ENCODE data around the gene RXRA. TPM values are rescaled to one million over a fixed set of nuclear protein-coding genes. Genes with fewer than 3 reads are reported as not detected.
"Not testable (repeated sequence)": the region's sequence is repeated elsewhere in the genome, so short reads cannot be mapped to it uniquely, and the experiment has no call there.

RXRA gene
- total RNA-seq, 1 donor from 2014 or later = 163 TPM

GRCh38 chr9:134306636-134307600 is 19.3 kb upstream of the RXRA start:
- peak; percentile 20 for ATAC-seq
- peak; percentile 42 for DNase-seq (ENCODE audit: low spot score)

GRCh38 chr9:134307674-134308638 is 18.3 kb upstream of the RXRA start:
- ATAC-seq (peak; percentile 86), DNase-seq (ENCODE audit: low spot score) (peak; percentile 43)

- ATAC-seq = not testable (repeated sequence)
Measured at GRCh38 chr9:134308639-134309220, 17.5 kb upstream of the RXRA start.

DNA sequence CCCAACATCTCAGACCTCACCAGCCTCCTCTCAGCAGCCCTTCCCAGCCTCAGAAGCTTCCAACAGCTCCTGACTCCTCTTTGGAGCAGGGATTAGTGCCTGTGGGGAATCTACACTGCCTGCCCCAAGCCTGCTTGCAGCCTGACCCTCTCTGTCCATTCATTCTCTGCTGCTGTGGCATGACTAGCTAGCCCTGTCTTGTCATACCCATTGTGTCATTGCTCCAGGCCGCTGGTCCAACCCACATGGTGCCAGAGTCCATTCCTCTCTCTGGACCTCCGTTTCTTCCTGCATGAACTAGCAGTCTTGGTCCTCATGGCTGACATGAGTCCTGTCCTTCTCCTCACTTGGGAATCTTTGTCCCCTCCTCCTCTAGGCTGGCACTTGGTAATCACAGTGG is 12.8 kb upstream of the RXRA start:
- DNase-seq (ENCODE audit: low spot score) (peak; percentile 46), ATAC-seq (peak; percentile 64)

More at GRCh38 chr9:134308639-134309220, 17.5 kb upstream of the RXRA start:
- DNase-seq (ENCODE audit: low spot score) = peak; percentile 41

DNA sequence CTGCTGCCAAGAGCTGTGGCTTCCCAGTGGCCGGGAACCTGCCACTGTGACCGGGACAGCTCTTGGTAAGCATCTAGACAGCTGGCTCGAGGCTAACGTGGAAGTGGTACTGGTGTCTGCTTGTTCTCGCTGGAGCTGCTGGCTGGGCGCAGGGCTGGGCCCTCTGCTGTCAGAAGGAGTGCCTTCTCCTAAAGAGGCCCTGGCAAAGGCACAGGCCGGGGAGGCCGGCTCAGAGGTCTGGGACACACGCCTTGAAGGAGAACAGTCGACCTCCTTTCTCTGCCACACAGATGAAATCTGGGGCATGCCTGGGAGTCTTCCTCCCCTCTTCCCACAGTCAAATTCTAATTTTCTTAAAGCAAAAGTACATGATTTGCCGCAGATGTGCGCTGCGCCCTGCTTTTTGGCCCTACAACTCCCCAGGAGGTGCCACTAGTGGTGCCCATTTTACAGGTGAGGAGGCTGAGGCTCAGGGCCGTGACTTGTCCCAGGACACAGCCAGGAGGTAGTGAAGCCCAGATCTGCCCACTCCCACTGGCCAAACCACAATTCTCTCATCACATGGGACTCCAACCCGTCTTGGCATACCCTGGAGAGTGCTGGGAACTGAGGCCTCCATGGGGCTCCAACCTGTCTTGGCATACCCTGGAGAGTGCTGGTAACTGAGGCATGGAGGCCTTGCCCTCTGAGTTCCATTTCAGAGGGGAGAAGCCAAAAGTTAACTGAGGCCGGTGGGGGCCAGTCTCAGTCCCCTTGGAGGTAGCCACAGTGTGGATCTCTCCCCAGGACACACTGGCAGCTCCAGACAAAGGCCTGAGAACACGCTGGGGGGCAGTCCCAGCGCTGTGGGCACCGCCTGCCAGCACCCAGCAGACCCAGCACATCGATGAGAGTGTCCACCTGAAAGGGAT is 12.0 kb upstream of the RXRA start:
- DNase-seq (ENCODE audit: low spot score) = peak; percentile 41
- ATAC-seq = no peak

- DNase-seq (ENCODE audit: low spot score) (peak; percentile 44), ATAC-seq (no peak)
Measured at GRCh38 chr9:134314950-134315715, 11.1 kb upstream of the RXRA start.

GRCh38 chr9:134315716-134316448 is 10.4 kb upstream of the RXRA start:
- peak; percentile 49 for ATAC-seq
- peak; percentile 55 for DNase-seq (ENCODE audit: low spot score)

- no peak for ATAC-seq
- peak; percentile 59 for DNase-seq (ENCODE audit: low spot score)
Measured at GRCh38 chr9:134316449-134317160, 9.7 kb upstream of the RXRA start.

DNA sequence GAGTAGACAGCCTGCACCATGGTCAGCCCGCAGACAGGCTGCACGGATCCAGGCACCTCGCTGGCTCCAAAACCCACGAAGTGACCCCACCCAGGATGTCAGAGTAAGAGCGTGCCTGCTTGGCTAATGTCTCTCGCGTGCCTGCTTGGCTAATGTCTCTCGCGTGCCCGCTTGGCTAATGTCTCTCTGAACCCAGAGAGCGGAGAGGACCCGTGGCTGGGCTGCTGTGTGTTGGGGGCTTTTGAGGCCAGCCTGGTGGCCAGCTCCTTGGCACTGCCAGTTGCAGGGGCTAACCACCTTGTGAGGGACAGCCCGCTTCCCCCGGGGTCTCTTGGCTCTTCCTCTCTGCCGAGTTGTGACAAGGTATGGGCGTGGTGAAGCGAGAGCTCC is 8.9 kb upstream of the RXRA start:
- no peak for ATAC-seq

DNA sequence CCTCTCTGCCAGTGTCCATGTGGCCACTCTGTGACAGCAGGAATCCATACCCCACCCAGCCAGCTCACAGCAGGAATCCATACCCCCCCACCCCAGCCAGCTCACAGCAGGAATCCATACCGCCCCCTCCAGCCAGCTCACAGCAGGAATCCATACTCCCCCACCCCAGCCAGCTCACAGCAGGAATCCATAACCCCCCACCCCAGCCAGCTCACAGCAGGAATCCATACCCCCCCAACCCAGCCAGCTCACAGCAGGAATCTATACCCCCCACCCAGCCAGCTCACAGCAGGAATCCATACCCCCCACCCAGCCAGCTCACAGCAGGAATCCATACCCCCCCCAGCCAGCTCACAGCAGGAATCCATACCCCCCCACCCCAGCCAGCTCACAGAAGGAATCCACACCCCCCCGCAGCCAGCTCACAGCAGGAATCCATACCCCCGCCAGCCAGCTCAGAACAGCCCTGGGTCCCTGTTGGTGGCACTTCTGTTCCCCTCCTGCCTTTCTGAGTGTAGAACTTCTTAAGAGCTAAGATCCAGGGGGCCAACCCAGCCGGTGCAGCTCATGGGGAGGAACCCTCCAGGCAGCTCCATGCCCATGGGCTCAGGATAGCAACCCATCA is 8.4 kb upstream of the RXRA start:
- DNase-seq (ENCODE audit: low spot score) (peak; percentile 40), ATAC-seq (no peak)

More for the DNA sequence above, 8.9 kb upstream of the RXRA start:
- DNase-seq (ENCODE audit: low spot score) = peak; percentile 43

DNA sequence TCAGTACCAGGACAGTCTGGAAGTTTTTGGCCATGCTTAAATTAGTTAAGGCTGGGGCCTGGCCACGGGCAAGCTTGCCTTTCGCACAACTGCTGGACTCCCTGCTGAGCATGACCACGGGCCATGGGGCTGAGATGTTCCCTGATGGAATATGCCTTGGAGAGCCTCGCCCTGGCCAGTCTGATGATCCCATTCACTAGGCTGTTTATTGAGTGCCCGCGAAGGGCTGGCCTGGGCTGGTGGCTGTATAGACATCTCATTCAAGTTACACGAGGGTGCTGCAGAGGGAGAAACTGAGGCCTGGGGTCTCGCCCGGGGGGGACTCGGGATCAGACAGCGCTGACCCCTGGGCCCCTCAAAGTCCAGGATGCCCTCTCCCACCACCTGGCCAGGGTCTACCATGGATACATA is 7.8 kb upstream of the RXRA start:
- DNase-seq (ENCODE audit: low spot score) = no peak
- no peak for ATAC-seq

DNA sequence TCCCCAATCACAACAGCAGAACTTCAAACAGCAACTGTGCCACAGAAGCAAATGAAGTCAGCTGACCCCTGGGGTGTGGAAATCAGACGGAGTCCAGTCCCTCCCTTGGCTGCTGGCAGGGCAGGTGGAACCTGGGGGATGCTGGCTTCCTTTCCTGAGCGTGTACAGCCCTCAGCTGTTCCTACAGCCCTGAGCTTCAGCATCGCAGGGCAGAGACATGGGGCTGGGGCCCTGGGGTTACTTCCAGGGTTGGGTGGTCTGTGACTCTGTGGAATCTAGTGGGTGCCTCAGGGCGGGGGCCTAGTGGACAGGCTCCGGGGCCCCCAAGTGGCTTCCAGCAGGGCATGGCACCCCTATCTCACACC is 7.3 kb upstream of the RXRA start:
- DNase-seq (ENCODE audit: low spot score) (peak; percentile 74), ATAC-seq (peak; percentile 28)

- ATAC-seq (no peak), DNase-seq (ENCODE audit: low spot score) (peak; percentile 46)
Measured at GRCh38 chr9:134319306-134320125, 6.7 kb upstream of the RXRA start.

DNA sequence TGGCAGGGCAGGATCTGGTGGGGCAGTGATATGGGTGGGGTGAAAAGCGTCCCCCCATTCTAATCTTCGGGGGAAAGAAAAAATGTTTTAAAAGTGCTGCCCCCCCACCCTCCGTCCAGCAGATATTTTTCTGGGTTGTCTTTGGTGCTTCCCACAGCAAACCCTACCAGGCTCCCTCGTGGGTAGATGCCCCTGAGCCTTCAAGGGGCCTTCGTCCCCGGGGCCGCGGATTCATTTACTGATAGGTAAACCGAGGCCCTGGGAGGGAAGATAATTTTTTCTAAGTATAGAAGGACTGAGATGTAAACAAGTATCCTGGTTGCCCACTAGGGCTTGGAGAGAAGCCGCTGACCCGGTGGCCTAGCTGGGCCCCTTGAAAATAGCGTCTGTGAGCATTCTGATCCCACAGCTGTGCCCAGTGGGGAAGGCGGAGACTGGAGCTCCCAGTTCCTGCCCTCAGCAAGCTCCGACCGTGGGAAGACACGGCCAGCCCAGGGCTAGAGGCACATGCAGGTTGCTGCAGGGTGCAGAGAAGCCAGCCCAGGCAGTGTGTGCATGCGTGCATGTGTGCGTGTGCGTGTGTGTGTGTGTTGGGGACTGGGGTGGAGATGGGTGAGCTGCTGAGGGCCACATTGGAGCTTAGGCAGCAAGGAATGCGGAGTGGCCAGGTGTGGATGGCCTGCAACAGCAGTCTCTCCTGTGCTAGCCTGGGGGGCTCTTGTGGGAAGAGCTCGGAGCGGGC is 6.0 kb upstream of the RXRA start:
- ATAC-seq (peak; percentile 15), DNase-seq (ENCODE audit: low spot score) (peak; percentile 78)

GRCh38 chr9:134320868-134321471 is 5.3 kb upstream of the RXRA start:
- DNase-seq (ENCODE audit: low spot score) (peak; percentile 94), ATAC-seq (peak; percentile 43)
